Thyroid gland (tissue), 4 donors: ENCODE results near the gene ABCC1. TPM values are rescaled to one million over a fixed set of nuclear protein-coding genes. Genes with fewer than 3 reads are reported as not detected.
"Not testable (repeated sequence)": the region's sequence is repeated elsewhere in the genome, so short reads cannot be mapped to it uniquely, and the experiment has no call there.

Source experiments
- DNase-seq, 2 donors: peaks; one replicate each; pipeline ENCODE4 v3.0.0-alpha.2; 2019
- H3K27ac ChIP-seq, 3 donors: fragments of 200-600 bp; sonication (generic); 1 replicate in 2 of 3; 2 replicates in 1 of 3; pipeline ENCODE4 v1.5.1; 2016 to 2019; ENCODE audit warnings: mild to moderate bottlenecking in 1 of 3, moderate library complexity in 1 of 3
- H3K27me3 ChIP-seq: fragments of 200-600 bp; sonication (generic); one replicate; pipeline ENCODE4 v1.5.1; 2019
- H3K36me3 ChIP-seq, 2 donors: fragments of 200-600 bp; sonication (generic); one replicate each; pipeline ENCODE4 v1.5.1; 2016 to 2019
- H3K4me1 ChIP-seq, 2 donors: fragments of 200-600 bp; sonication (generic); one replicate each; pipeline ENCODE4 v1.5.1; 2017 to 2019
- H3K4me3 ChIP-seq, 3 donors: fragments of 200-600 bp; sonication (generic); replicated peaks in 1 of 3; 1 replicate in 2 of 3; 2 replicates in 1 of 3; pipeline ENCODE4 v1.5.1; 2016; ENCODE audit warnings: mild to moderate bottlenecking in 1 of 3
- H3K9me3 ChIP-seq: fragments of 200-600 bp; sonication (generic); one replicate; pipeline ENCODE4 v1.5.1; 2017
- CTCF ChIP-seq, 6 experiments: fragments of 200-600 bp in 3 of 6; fragments of 450-650 bp in 3 of 6; sonication (generic) in 3 of 6; IDR thresholded peaks; one replicate each; pipeline ENCODE4 v1.5.1; 2016 to 2019; ENCODE audit warnings: antibody characterized with exemption in 6 of 6, mild to moderate bottlenecking in 2 of 6, inconsistent platforms in 1 of 6, moderate library complexity in 1 of 6
- POLR2A ChIP-seq, 2 donors: fragments of 450-650 bp; IDR thresholded peaks; one replicate each; pipeline ENCODE4 v1.6.1; 2017; ENCODE audit warnings: antibody characterized with exemption in 2 of 2, mild to moderate bottlenecking in 2 of 2, moderate library complexity in 1 of 2
- WGBS, 2 donors: methylation state at CpG; one replicate each; pipeline ENCODE4 v1.1.5; 2017; 5-methylcytosine and 5-hydroxymethylcytosine counted together
- intact Hi-C: fragments of 100-400 bp; cut with DNase I; formaldehyde crosslinking; loops from one replicate; pipeline ENCODE4 v1.15.1; 2023
- total RNA-seq, 4 donors: library from RNA; depleted of rRNA; stranded (reverse); fragments of >200 nt; gene quantifications; one replicate each; pipeline ENCODE4 v1.2.3, GENCODE V29; 2016

The ABCC1 gene
- total RNA-seq, 4 donors from 2014 or later: 42.7 to 76.7 (median 70.1) TPM

- Histone ChIP-seq H3K27me3 (no peaks in the 10 kb centered on the region), H3K9me3 (no peaks in the 10 kb centered on the region), H3K4me1 (peaks cover 40 to 49% of the 10 kb centered on the region in 2 donors), H3K4me3 (no peak overlapping the region), H3K36me3 (no peaks in the 10 kb centered on the region), H3K27ac (peak overlapping the region; percentile 60 to 84 (median 69))
- intact Hi-C loops: no loop called here
- TF ChIP-seq CTCF (IDR thresholded peaks at IDR 0.05): no peak
- DNase-seq: no peak
- 98 to 99% methylated on average over 4 of the region's 4 CpGs for WGBS, 2 donors
These were observed 201.4 kb downstream of the ABCC1 start for GRCh38 chr16:16150878-16151152.

GRCh38 chr16:16151315-16151714, 201.9 kb downstream of the ABCC1 start:
- Histone ChIP-seq H3K4me3 (no peak overlapping the region), H3K27ac (no peak overlapping the region), H3K4me1 (peaks cover 37 to 49% of the 10 kb centered on the region in 2 donors), H3K9me3 (no peaks in the 10 kb centered on the region), H3K27me3 (no peaks in the 10 kb centered on the region), H3K36me3 (no peaks in the 10 kb centered on the region)
- no peak for DNase-seq
- intact Hi-C loops: no loop called here
- no peak for TF ChIP-seq CTCF (IDR thresholded peaks at IDR 0.05)
- TF ChIP-seq POLR2A (IDR thresholded peaks at IDR 0.05): no peak
- WGBS, 2 donors: 93 to 94% methylated on average over 8 of the region's 8 CpGs

GRCh38 chr16:16153000-16153399, 203.6 kb downstream of the ABCC1 start:
- H3K27ac ChIP-seq, DNase-seq, intact Hi-C loops, H3K27me3 ChIP-seq, H3K9me3 ChIP-seq, H3K36me3 ChIP-seq, H3K4me3 ChIP-seq: not testable (repeated sequence)
- H3K4me1 ChIP-seq: peaks cover 20 to 32% of the 10 kb centered on the region in 2 donors
- WGBS, 2 donors: 97 to 99% methylated on average over 12 of the region's 12 CpGs

- H3K27ac ChIP-seq: no peak overlapping the region
- intact Hi-C loops: no loop called here
- no peaks in the 10 kb centered on the region for H3K27me3 ChIP-seq
- WGBS, 2 donors: 77 to 94% methylated on average over 3 to 6 of the region's 18 CpGs
- TF ChIP-seq CTCF (IDR thresholded peaks at IDR 0.05): no peak
- no peaks in the 10 kb centered on the region for H3K9me3 ChIP-seq
- peaks cover 15 to 20% of the 10 kb centered on the region in 2 donors for H3K4me1 ChIP-seq
- no peaks in the 10 kb centered on the region for H3K36me3 ChIP-seq
- DNase-seq: no peak
- H3K4me3 ChIP-seq: no peak overlapping the region
These were observed 205.0 kb downstream of the ABCC1 start for GRCh38 chr16:16154281-16154951.

- TF ChIP-seq POLR2A (IDR thresholded peaks at IDR 0.05): no peak
- no peak for DNase-seq
- Histone ChIP-seq H3K36me3 (no peaks in the 10 kb centered on the region), H3K4me3 (no peak overlapping the region), H3K27me3 (no peaks in the 10 kb centered on the region), H3K27ac (no peak overlapping the region), H3K9me3 (no peaks in the 10 kb centered on the region), H3K4me1 (peaks cover 8 to 12% of the 10 kb centered on the region in 2 donors)
- 92 to 98% methylated on average over 3 of the region's 3 CpGs for WGBS, 2 donors
- intact Hi-C loops: no loop called here
These were observed 205.8 kb downstream of the ABCC1 start for GRCh38 chr16:16155234-16155633.

GRCh38 chr16:16157166-16157565, 207.8 kb downstream of the ABCC1 start:
- intact Hi-C loops: no loop called here
- Histone ChIP-seq H3K27ac (no peak overlapping the region), H3K4me1 (peaks cover 0 to 2% of the 10 kb centered on the region in 2 donors), H3K36me3 (no peaks in the 10 kb centered on the region), H3K27me3 (no peaks in the 10 kb centered on the region), H3K4me3 (no peak overlapping the region), H3K9me3 (no peaks in the 10 kb centered on the region)
- TF ChIP-seq CTCF (IDR thresholded peaks at IDR 0.05): no peak
- 88 to 97% methylated on average over 1 of the region's 1 CpG for WGBS, 2 donors
- no peak for DNase-seq
